H54 (cell line): ENCODE measurements around the gene TTC29.
"Not testable (repeated sequence)": the region's sequence is repeated elsewhere in the genome, so short reads cannot be mapped to it uniquely, and the experiment has no call there.

Experiments used
- DNase-seq: peaks from one replicate; pipeline ENCODE4 v3.0.0; 2011; ENCODE audit warnings: low spot score, mixed read lengths; ENCODE audit not compliant: insufficient read length
- FAIRE-seq: peaks from 3 replicates; lab custom pipeline; 2011; peaks lifted over from hg19 to GRCh38; lab: Jason Lieb, UNC
- POLR2A ChIP-seq: IDR thresholded peaks from 2 replicates; pipeline ENCODE4 v1.6.1; 2011; ENCODE audit warnings: low read depth, mild to moderate bottlenecking, low read length

Gene TTC29

DNA sequence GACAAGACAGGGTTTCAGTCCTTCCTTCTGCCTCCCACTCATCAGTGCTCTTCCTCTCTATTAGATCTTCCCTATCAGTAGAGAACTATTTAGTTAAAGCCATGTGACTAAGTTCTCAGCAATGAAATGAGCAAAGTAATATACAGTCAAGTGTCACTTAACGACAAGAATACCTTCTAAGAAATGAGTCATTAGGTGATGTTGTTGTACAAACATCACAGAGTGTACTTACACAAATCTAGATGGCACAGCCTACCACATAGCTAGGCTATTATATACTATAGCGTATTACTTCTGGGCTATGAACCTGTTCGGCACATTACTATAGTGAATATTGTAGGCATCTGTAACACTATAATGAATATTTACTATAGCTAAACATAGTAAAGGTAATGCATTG lies 235.7 kb downstream of the TTC29 start:
- no peak for FAIRE-seq
- DNase-seq, result no peak
- no peak for TF ChIP-seq POLR2A

- no peak for TF ChIP-seq POLR2A
- FAIRE-seq, result no peak
- no peak for DNase-seq
Observed at GRCh38 chr4:146699910-146700309, 245.8 kb downstream of the TTC29 start.

DNA sequence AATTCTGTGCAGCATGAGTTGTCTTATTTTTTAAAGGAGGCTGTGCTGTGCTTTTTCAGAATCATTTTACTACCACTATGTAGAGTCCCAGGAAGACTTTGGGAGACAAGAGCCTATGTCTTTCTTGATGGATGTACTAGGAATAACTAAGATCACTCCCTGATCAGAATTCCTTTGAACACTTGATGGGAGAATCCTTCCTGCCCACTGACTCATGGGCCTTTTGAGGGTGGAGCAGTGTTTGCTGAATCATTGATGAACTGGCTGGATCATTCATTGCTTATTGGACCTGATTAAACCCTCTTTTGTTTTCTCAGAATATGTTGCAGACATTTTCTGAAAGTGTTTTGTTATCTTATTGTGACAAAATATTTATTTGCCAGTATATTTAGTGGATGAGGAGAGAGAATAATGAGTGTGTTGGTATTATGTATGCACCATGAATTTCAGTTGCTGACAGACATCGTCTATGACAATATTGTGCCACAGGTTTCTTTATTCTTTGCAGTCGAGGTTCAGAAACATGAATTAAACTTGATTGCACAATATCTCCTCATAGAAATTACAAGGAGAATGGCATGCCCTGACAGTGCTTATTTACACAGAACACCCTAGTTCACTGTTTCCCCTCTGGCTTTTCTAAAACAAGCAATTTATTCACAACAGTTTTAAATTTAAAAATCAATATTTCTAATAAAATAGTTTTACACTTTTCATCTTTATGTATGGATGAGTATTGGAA lies 270.7 kb downstream of the TTC29 start:
- DNase-seq (no peak), FAIRE-seq (no peak)
- TF ChIP-seq POLR2A, result no peak

- not testable (repeated sequence) for FAIRE-seq
Observed at GRCh38 chr4:146663968-146664311, 281.7 kb downstream of the TTC29 start.

DNA sequence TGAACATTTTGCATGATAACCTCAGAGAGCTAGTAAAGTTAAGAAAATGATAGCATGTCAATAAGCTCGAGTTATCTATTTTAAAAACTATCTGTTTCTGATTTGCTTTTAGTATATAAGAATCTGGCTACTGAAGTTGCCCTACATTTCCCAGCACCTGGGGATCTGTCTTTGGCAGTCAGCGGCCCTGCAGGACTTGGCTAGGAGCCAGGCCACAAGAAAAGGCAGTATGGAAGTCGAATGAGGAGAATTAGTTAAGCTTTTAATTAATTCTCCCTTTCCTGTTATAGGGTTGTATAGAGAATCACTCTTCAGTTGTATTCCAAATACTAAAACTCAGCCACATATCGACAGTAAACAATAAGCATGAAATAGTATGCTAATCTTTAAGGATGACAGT lies 284.3 kb downstream of the TTC29 start:
- DNase-seq, result no peak
- TF ChIP-seq POLR2A, result no peak
- FAIRE-seq, result no peak

More at GRCh38 chr4:146663968-146664311, 281.7 kb downstream of the TTC29 start:
- not testable (repeated sequence) for DNase-seq
